ENCODE data around the gene HIKESHI.

The HIKESHI gene

GRCh38 chr11:86374586-86374985, 72.5 kb downstream of the HIKESHI start, which contains the start of gene CCDC81:
CCDC81 (plus strand) TSS chr11:86374887; CDS start chr11:86375164, 277 bp downstream.
- DNase-seq (ENCODE audit: low spot score), result peak; percentile 10

GRCh38 chr11:86377972-86378371, 75.9 kb downstream of the HIKESHI start:
- no peak for DNase-seq (ENCODE audit: low spot score)

GRCh38 chr11:86380295-86381059, 78.4 kb downstream of the HIKESHI start:
- DNase-seq (ENCODE audit: low spot score), result no peak

GRCh38 chr11:86383041-86383955, 81.3 kb downstream of the HIKESHI start:
- DNase-seq (ENCODE audit: low spot score), result no peak

- no peak for DNase-seq (ENCODE audit: low spot score)
These were observed 84.2 kb downstream of the HIKESHI start for GRCh38 chr11:86386283-86386682.

GRCh38 chr11:86386746-86387145, 84.7 kb downstream of the HIKESHI start:
- DNase-seq (ENCODE audit: low spot score), result peak; percentile 6

- no peak for DNase-seq (ENCODE audit: low spot score)
These were observed 86.2 kb downstream of the HIKESHI start for GRCh38 chr11:86388198-86388597.

- no peak for DNase-seq (ENCODE audit: low spot score)
These were observed 88.4 kb downstream of the HIKESHI start for GRCh38 chr11:86390487-86390886.

- peak; percentile 5 for DNase-seq (ENCODE audit: low spot score)
These were observed 93.1 kb downstream of the HIKESHI start for GRCh38 chr11:86395061-86395551.
